GM12878 (cell line): ENCODE results near the gene USP9X. TPM values are rescaled to one million over a fixed set of nuclear protein-coding genes. Genes with fewer than 3 reads are reported as not detected.

Experiments used
- ATAC-seq: fragments of 200-7000 bp; cut with Tn5 transposase; 3 replicates; pipeline ENCODE4 v1.9.1; 2020; ENCODE audit warnings: mild to moderate bottlenecking, moderate library complexity
- BruUV-seq: library from RNA; stranded (reverse); fragments of 400-500 nt; replicated peaks from 2 replicates; lab custom pipeline; 2021; lab: Mats Ljungman, UMichigan
- CTCF ChIA-PET: fragments of 300-600 bp; sonication (Branson Sonifier 250); formaldehyde crosslinking; extraction: SDS; loops from one replicate; lab custom pipeline; 2021; ENCODE audit warnings: inconsistent platforms; lab: Yijun Ruan, JAX
- POLR2A ChIA-PET: fragments of 350-600 bp; formaldehyde crosslinking; extraction: SDS; loops from one replicate; lab custom pipeline; 2021; ENCODE audit warnings: inconsistent platforms; lab: Charles Lee
- RAD21 ChIA-PET: fragments of 300-600 bp; sonication (Branson Sonifier 250); formaldehyde crosslinking; loops from one replicate; lab custom pipeline; 2023; ENCODE audit warnings: antibody characterized with exemption; ENCODE audit not compliant: unreplicated experiment; lab: Charles Lee
- SMC1A ChIA-PET: fragments of 300-600 bp; sonication (Branson Sonifier 250); formaldehyde crosslinking; loops from one replicate; lab custom pipeline; 2023; ENCODE audit not compliant: unreplicated experiment, uncharacterized antibody; lab: Charles Lee
- DNase-seq: peaks from one replicate; pipeline ENCODE4 v3.0.0-alpha.2; 2011; ENCODE audit warnings: low read depth, low spot score
- FAIRE-seq: peaks from 3 replicates; lab custom pipeline; 2011; peaks lifted over from hg19 to GRCh38; lab: Jason Lieb, UNC
- H2AFZ ChIP-seq: 2 replicates; pipeline ENCODE4 v1.6.0; 2011; ENCODE audit warnings: low read depth, low read length, control low read depth; ENCODE audit not compliant: control insufficient read depth
- H3K27ac ChIP-seq: 2 replicates; pipeline ENCODE4 v1.5.1; 2011; ENCODE audit warnings: control low read depth; ENCODE audit not compliant: control insufficient read depth, insufficient read depth
- H3K27me3 ChIP-seq, 2 experiments: replicated peaks in 1 of 2; 2 replicates each; pipeline versions ENCODE4 v1.6.0 to v1.6.1; 2011; ENCODE audit warnings: low read length in 1 of 2; ENCODE audit not compliant: control insufficient read depth in 2 of 2, insufficient read depth in 2 of 2
- H3K36me3 ChIP-seq, 2 experiments: 2 replicates each; pipeline ENCODE4 v1.5.1; 2011; ENCODE audit warnings: low read length in 1 of 2; ENCODE audit not compliant: control insufficient read depth in 2 of 2, insufficient read depth in 2 of 2
- H3K4me1 ChIP-seq: 2 replicates; pipeline ENCODE4 v1.6.1; 2011; ENCODE audit warnings: mild to moderate bottlenecking, low read length, moderate library complexity, mixed read lengths; ENCODE audit not compliant: control insufficient read depth, insufficient read depth
- H3K4me2 ChIP-seq: 2 replicates; pipeline ENCODE4 v1.6.0; 2011; ENCODE audit warnings: control low read depth; ENCODE audit not compliant: control insufficient read depth, insufficient read depth
- H3K4me3 ChIP-seq: fragments of 200-600 bp; sonication (generic); 2 replicates; pipeline ENCODE4 v1.5.1; 2016
- H3K79me2 ChIP-seq: 2 replicates; pipeline ENCODE4 v1.6.0; 2011; ENCODE audit warnings: low read length; ENCODE audit not compliant: control insufficient read depth, insufficient read depth
- H3K9ac ChIP-seq: 2 replicates; pipeline ENCODE4 v1.8.0; 2011; ENCODE audit warnings: low read length, control low read depth, mixed read lengths; ENCODE audit not compliant: control insufficient read depth, insufficient read depth
- H3K9me3 ChIP-seq: replicated peaks from 3 replicates; pipeline ENCODE4 v1.5.1; 2011; ENCODE audit warnings: mild to moderate bottlenecking, low read length; ENCODE audit not compliant: control insufficient read depth, insufficient read depth
- H4K20me1 ChIP-seq: 2 replicates; pipeline ENCODE4 v1.6.0; 2011; ENCODE audit not compliant: control insufficient read depth, insufficient read depth
- BMI1 ChIP-seq: fragments of 450-650 bp; IDR thresholded peaks from 2 replicates; pipeline ENCODE4 v1.6.1; 2016; ENCODE audit warnings: mild to moderate bottlenecking, moderate library complexity, borderline replicate concordance
- CHD4 ChIP-seq: fragments of 200-600 bp; sonication (generic); IDR thresholded peaks from 2 replicates; pipeline ENCODE4 v1.6.1; 2016; ENCODE audit warnings: mild to moderate bottlenecking
- HCFC1 ChIP-seq: fragments of 150-350 bp; IDR thresholded peaks from 2 replicates; pipeline ENCODE4 v1.6.1; 2014; ENCODE audit warnings: low read length
- JUNB ChIP-seq: IDR thresholded peaks from 2 replicates; pipeline ENCODE4 v1.6.1; 2016; ENCODE audit warnings: antibody characterized with exemption, mild to moderate bottlenecking
- NFIC ChIP-seq: IDR thresholded peaks from 2 replicates; pipeline ENCODE4 v1.6.1; 2012; ENCODE audit warnings: low read depth, mild to moderate bottlenecking, inconsistent platforms, low read length, moderate library complexity
- NFYA ChIP-seq: IDR thresholded peaks from 2 replicates; pipeline ENCODE4 v1.6.1; 2011; ENCODE audit warnings: low read depth, mild to moderate bottlenecking, low read length, improper control_type of control experiment, borderline replicate concordance
- NR2C1 ChIP-seq: fragments of 450-650 bp; IDR thresholded peaks from 2 replicates; pipeline ENCODE4 v1.6.1; 2017; ENCODE audit warnings: antibody characterized with exemption, mild to moderate bottlenecking, moderate library complexity
- NR2F1 ChIP-seq: fragments of 450-650 bp; conservative IDR thresholded peaks from 2 replicates; pipeline ENCODE4 v1.6.1; 2017; ENCODE audit warnings: mild to moderate bottlenecking
- RCOR1 ChIP-seq: conservative IDR thresholded peaks from 2 replicates; pipeline ENCODE4 v1.6.1; 2012; ENCODE audit warnings: low read depth, low read length, improper control_type of control experiment
- SIX5 ChIP-seq: IDR thresholded peaks from 2 replicates; pipeline ENCODE4 v1.6.1; 2011; ENCODE audit warnings: mild to moderate bottlenecking, low read depth, low read length, moderate library complexity; ENCODE audit not compliant: severe bottlenecking
- SMAD5 ChIP-seq: IDR thresholded peaks from 2 replicates; pipeline ENCODE4 v1.6.1; 2016; ENCODE audit warnings: antibody characterized with exemption, low read depth
- SREBF1 ChIP-seq: IDR thresholded peaks from 2 replicates; pipeline ENCODE4 v1.6.1; 2012; ENCODE audit warnings: mild to moderate bottlenecking, low read length
- SUZ12 ChIP-seq: fragments of 200-600 bp; sonication (generic); IDR thresholded peaks from one replicate; pipeline ENCODE4 v1.6.1; 2018; ENCODE audit warnings: antibody characterized with exemption, mild to moderate bottlenecking; ENCODE audit not compliant: unreplicated experiment
- ZNF384 ChIP-seq: IDR thresholded peaks from 2 replicates; pipeline ENCODE4 v1.6.1; 2012; ENCODE audit warnings: low read depth, mild to moderate bottlenecking, low read length, improper control_type of control experiment, borderline replicate concordance
- WGBS: methylation state at CpG from one replicate; pipeline ENCODE4 v1.1.6; 2016; ENCODE audit warnings: low lambda C conversion rate; ENCODE audit not compliant: insufficient replicate concordance, insufficient coverage; ENCODE audit errors: missing lambda C conversion rate; 5-methylcytosine and 5-hydroxymethylcytosine counted together
- in situ Hi-C: fragments of 300-500 bp; cut with MboI; formaldehyde crosslinking; loops from 9 replicates; pipeline ENCODE4 v1.14.3; 2018; ENCODE audit warnings: mixed read lengths
- intact Hi-C: fragments of 100-400 bp; cut with micrococcal nuclease; formaldehyde crosslinking; loops from one replicate; pipeline ENCODE4 v1.14.2; 2022; ENCODE audit not compliant: unreplicated experiment
- polyA plus RNA-seq, 11 experiments: library from polyadenylated mRNA; depleted of rRNA in 4 of 11; unstranded in 6 of 11; stranded (reverse) in 5 of 11; fragments of >200 nt; fragmentation: Nextera tagmentation in 4 of 11; fragmentation: Illumina TruSeq in 1 of 11; extraction: Ambion mirVana in 4 of 11; extraction: Trizol in 1 of 11; gene quantifications; 1 replicate in 1 of 11; 2 replicates in 10 of 11; pipeline versions ENCODE4 v1.2.1 to v1.2.3, GENCODE V29; 2011 to 2016; ENCODE audit warnings: inconsistent platforms in 2 of 11, missing spikeins in 2 of 11, low read depth in 1 of 11
- total RNA-seq, 4 experiments: library from RNA; depleted of rRNA in 3 of 4; stranded (reverse); fragments of >200 nt in 3 of 4; fragmentation: Illumina TruSeq in 1 of 4; extraction: Trizol in 1 of 4; gene quantifications; 2 replicates each; pipeline versions ENCODE4 v1.2.1 to v1.2.3, GENCODE V29; 2013 to 2021

The USP9X gene
- total and polyA plus RNA-seq, 10 of the 15 experiments (the other 5 are each of a cell fraction or from before 2014, with no cell fraction given) = 9.3 to 61.6 (median 31.7) TPM

- TF ChIP-seq NFYA = no peak
- TF ChIP-seq BMI1 = no peak
- no peak for TF ChIP-seq CHD4
Observed at GRCh38 chrX:41128955-41129354, 43.7 kb downstream of the USP9X start (continued).

- BruUV-seq = no TSS peak
- FAIRE-seq = no peak
Observed at GRCh38 chrX:41131766-41132165, 46.5 kb downstream of the USP9X start.

More at GRCh38 chrX:41131766-41132165, 46.5 kb downstream of the USP9X start:
- Histone ChIP-seq H3K9ac (no peak overlapping the region), H3K79me2 (peaks cover 12% of the 10 kb centered on the region), H3K27me3 (no peaks in the 10 kb centered on the region), H2AFZ (no peak overlapping the region), H4K20me1 (no peaks in the 10 kb centered on the region), H3K4me2 (no peak overlapping the region), H3K4me3 (no peak overlapping the region), H3K4me1 (peaks cover 3% of the 10 kb centered on the region; the same call in 1 of the 2 replicates), H3K9me3 (no peaks in the 10 kb centered on the region), H3K27ac (no peak overlapping the region), H3K36me3 (peaks cover 0 to 13% of the 10 kb centered on the region in 2 experiments; a peak in 3 of 4 replicates)
- intact Hi-C loops = no loop called here
- DNase-seq = no peak
- ChIA-PET CTCF (interaction anchor here (0.6 to 1.4 kb wide), 4 partner anchors 11 to 278 kb away, joined by 3 to 5 read pairs (median 4); no protein-coding TSS in a partner anchor), SMC1A (interaction anchor here (1.1 to 1.7 kb wide), 2 partner anchors 11 to 480 kb away, joined by 3 to 8 read pairs; no protein-coding TSS in a partner anchor), POLR2A (no interaction called here), RAD21 (interaction anchor here (0.9 kb wide), 1 partner anchor 480 kb away, joined by 3 read pairs; no protein-coding TSS in a partner anchor)
- in situ Hi-C loops = no loop called here
- 47% methylated on average over 1 of the region's 1 CpG for WGBS
- TF ChIP-seq SMAD5 (no peak), SIX5 (no peak), NFIC (no peak), JUNB (peak; percentile 56), ZNF384 (no peak), RCOR1 (no peak), NR2C1 (no peak), HCFC1 (no peak), NR2F1 (peak; percentile 45; the same call in 1 of the 2 replicates), SREBF1 (no peak), SUZ12 (no peak)
- ATAC-seq = peak; percentile 48
